Adrenal gland (tissue), 5 donors: ENCODE data around the gene SMPX.

Experiments
- CTCF ChIP-seq, 6 experiments: fragments of 450-650 bp in 4 of 6; fragments of 200-600 bp in 2 of 6; sonication (generic) in 1 of 6; IDR thresholded peaks; 1 replicate in 5 of 6; 2 replicates in 1 of 6; pipeline versions ENCODE4 v1.5.1 to v1.8.0; 2016 to 2021; ENCODE audit warnings: antibody characterized with exemption in 6 of 6, mild to moderate bottlenecking in 2 of 6, moderate library complexity in 1 of 6
- POLR2A ChIP-seq, 2 donors: fragments of 450-650 bp; IDR thresholded peaks; one replicate each; pipeline ENCODE4 v1.6.1; 2017; ENCODE audit warnings: antibody characterized with exemption in 2 of 2, mild to moderate bottlenecking in 2 of 2, moderate library complexity in 1 of 2
- donor health status: DM: no; HTN: no; CAD: no.

- TF ChIP-seq CTCF (IDR thresholded peaks at IDR 0.05) (no peak), POLR2A (IDR thresholded peaks at IDR 0.05) (no peak)
Measured at GRCh38 chrX:21717802-21718201, 40.1 kb downstream of the SMPX start.
